ENCODE results near the gene ZNF799. TPM values are rescaled to one million over a fixed set of nuclear protein-coding genes. Genes with fewer than 3 reads are reported as not detected.
"Not testable (repeated sequence)": the region's sequence is repeated elsewhere in the genome, so short reads cannot be mapped to it uniquely, and the experiment has no call there.

ZNF799 gene
- 1.8 and 2.5 TPM in 2 replicates for total RNA-seq (2014; rRNA removed; shearing (Covaris generic))
- 1.8 and 2.2 TPM in 2 replicates for polyA plus RNA-seq (2016; fragmentation: Nextera tagmentation; extraction: Ambion mirVana)

GRCh38 chr19:12400633-12401502, at the start of gene ZNF799:
Gene ZNF799, minus strand, starts transcription at chr19:12401271. Its CDS starts 201 bp downstream, at chr19:12401070.
- H3F3A ChIP-seq (ENCODE audit: insufficient read depth) = no peaks in the 10 kb centered on the region
- no peak for TF ChIP-seq EZH2 (IDR thresholded peaks at IDR 0.05; ENCODE audit: insufficient read depth, poor library complexity, severe bottlenecking)
- TF ChIP-seq EZH2phosphoT487 (IDR thresholded peaks at IDR 0.05; ENCODE audit: insufficient read depth, low read depth) = no peak
- no peaks in the 10 kb centered on the region for H3K27me3 ChIP-seq (replicated peaks; ENCODE audit: insufficient read depth)
- peak within 1 kb of the TSS; percentile 69 for H3K27ac ChIP-seq
- H3K79me2 ChIP-seq (ENCODE audit: insufficient read depth) = peaks cover 8% of the 10 kb centered on the region; the same call in 1 of the 2 replicates
- DNase-seq = peak; percentile 98
- H3K4me2 ChIP-seq (ENCODE audit: unreplicated experiment) = peak within 1 kb of the TSS; percentile 94
- no peaks in the 10 kb centered on the region for H3K4me1 ChIP-seq (ENCODE audit: insufficient read depth)
- H3K4me3 ChIP-seq = peak within 1 kb of the TSS; percentile 100
- no peaks in the 10 kb centered on the region for H3K9me3 ChIP-seq (ENCODE audit: low read depth)
- H3K9ac ChIP-seq = peak within 1 kb of the TSS; percentile 75
- WGBS, 2 experiments (ENCODE audit: low coverage in 1 of 2, low lambda C conversion rate in 2 of 2, missing lambda C conversion rate in 2 of 2) = 1% methylated on average over 59 to 67 of the region's 71 CpGs
- no peaks in the 10 kb centered on the region for H3K36me3 ChIP-seq (ENCODE audit: low read depth)
- H4K20me1 ChIP-seq (ENCODE audit: insufficient read depth) = no peaks in the 10 kb centered on the region
- in situ Hi-C loops (cut with MboI) = no loop called here
- no peaks in the 10 kb centered on the region for H3K9me2 ChIP-seq (ENCODE audit: insufficient read depth)
- H2AFZ ChIP-seq = peak within 1 kb of the TSS; percentile 98

GRCh38 chr19:12450844-12451243, 49.8 kb upstream of the ZNF799 start:
- Histone ChIP-seq H3K36me3 (ENCODE audit: low read depth) (no peaks in the 10 kb centered on the region), H3K4me2 (ENCODE audit: unreplicated experiment) (no peak overlapping the region), H3K4me1 (ENCODE audit: insufficient read depth) (no peaks in the 10 kb centered on the region), H4K20me1 (ENCODE audit: insufficient read depth) (no peaks in the 10 kb centered on the region), H3K27ac (no peak overlapping the region), H3K4me3 (no peak overlapping the region), H3F3A (ENCODE audit: insufficient read depth) (no peaks in the 10 kb centered on the region), H2AFZ (no peak overlapping the region), H3K9me3 (ENCODE audit: low read depth) (no peaks in the 10 kb centered on the region), H3K27me3 (replicated peaks; ENCODE audit: insufficient read depth) (no peaks in the 10 kb centered on the region), H3K9ac (no peak overlapping the region), H3K9me2 (ENCODE audit: insufficient read depth) (no peaks in the 10 kb centered on the region), H3K79me2 (ENCODE audit: insufficient read depth) (no peaks in the 10 kb centered on the region)
- no peak for TF ChIP-seq EZH2phosphoT487 (IDR thresholded peaks at IDR 0.05; ENCODE audit: insufficient read depth, low read depth)
- in situ Hi-C loops (cut with MboI) = no loop called here
- no peak for DNase-seq
- WGBS, 2 experiments (ENCODE audit: low coverage in 1 of 2, low lambda C conversion rate in 2 of 2, missing lambda C conversion rate in 2 of 2) = 46 to 57% methylated on average over 10 of the region's 10 CpGs

GRCh38 chr19:12448808-12449207, 47.7 kb upstream of the ZNF799 start:
- Histone ChIP-seq H3K4me1 (ENCODE audit: insufficient read depth) (no peaks in the 10 kb centered on the region), H3K36me3 (ENCODE audit: low read depth) (no peaks in the 10 kb centered on the region), H2AFZ (no peak overlapping the region), H4K20me1 (ENCODE audit: insufficient read depth) (no peaks in the 10 kb centered on the region), H3K4me3 (no peak overlapping the region), H3K4me2 (ENCODE audit: unreplicated experiment) (no peak overlapping the region), H3K27me3 (replicated peaks; ENCODE audit: insufficient read depth) (no peaks in the 10 kb centered on the region), H3K79me2 (ENCODE audit: insufficient read depth) (no peaks in the 10 kb centered on the region), H3K9ac (no peak overlapping the region), H3K9me2 (ENCODE audit: insufficient read depth) (no peaks in the 10 kb centered on the region), H3K9me3 (ENCODE audit: low read depth) (no peaks in the 10 kb centered on the region), H3F3A (ENCODE audit: insufficient read depth) (no peaks in the 10 kb centered on the region), H3K27ac (no peak overlapping the region)
- no peak for TF ChIP-seq EZH2phosphoT487 (IDR thresholded peaks at IDR 0.05; ENCODE audit: insufficient read depth, low read depth)
- no peak for TF ChIP-seq EZH2 (IDR thresholded peaks at IDR 0.05; ENCODE audit: insufficient read depth, poor library complexity, severe bottlenecking)
- WGBS, 2 experiments (ENCODE audit: low coverage in 1 of 2, low lambda C conversion rate in 2 of 2, missing lambda C conversion rate in 2 of 2) = 55 to 63% methylated on average over 2 of the region's 2 CpGs
- no peak for DNase-seq
- in situ Hi-C loops (cut with MboI) = no loop called here

- WGBS, 2 experiments (ENCODE audit: low coverage in 1 of 2, low lambda C conversion rate in 2 of 2, missing lambda C conversion rate in 2 of 2) = 1% methylated on average over 36 to 59 of the region's 59 CpGs
- H3K27ac ChIP-seq = peak within 1 kb of the TSS; percentile 38
These were observed 39.7 kb upstream of the ZNF799 start, which contains the start of gene ZNF443 for GRCh38 chr19:12440541-12441316. Gene ZNF443, minus strand, starts transcription at chr19:12441021. Its CDS starts 107 bp downstream, at chr19:12440914.

GRCh38 chr19:12439686-12440540, 38.8 kb upstream of the ZNF799 start:
- H3K9me2 ChIP-seq (ENCODE audit: insufficient read depth); H3K27me3 ChIP-seq (replicated peaks; ENCODE audit: insufficient read depth); H3K79me2 ChIP-seq (ENCODE audit: insufficient read depth); H3K9me3 ChIP-seq (ENCODE audit: low read depth); in situ Hi-C loops (cut with MboI); H3F3A ChIP-seq (ENCODE audit: insufficient read depth); H4K20me1 ChIP-seq (ENCODE audit: insufficient read depth); H3K4me1 ChIP-seq (ENCODE audit: insufficient read depth); H3K36me3 ChIP-seq (ENCODE audit: low read depth): not testable (repeated sequence)
- peak overlapping the region; percentile 81 for H3K4me3 ChIP-seq
- peak overlapping the region; percentile 38 for H3K27ac ChIP-seq
- H2AFZ ChIP-seq = peak overlapping the region; percentile 88
- whole genome bisulfite sequencing, 2 experiments (ENCODE audit: low coverage in 1 of 2, low lambda C conversion rate in 2 of 2, missing lambda C conversion rate in 2 of 2) = 2 to 4% methylated on average over 19 to 23 of the region's 28 CpGs
- DNase-seq = peak; percentile 40
- peak overlapping the region; percentile 84 for H3K9ac ChIP-seq
- peak overlapping the region; percentile 88 for H3K4me2 ChIP-seq (ENCODE audit: unreplicated experiment)

More at GRCh38 chr19:12440541-12441316, 39.7 kb upstream of the ZNF799 start, which contains the start of gene ZNF443:
- DNase-seq = peak; percentile 97
- no peak for TF ChIP-seq EZH2 (IDR thresholded peaks at IDR 0.05; ENCODE audit: insufficient read depth, poor library complexity, severe bottlenecking)
- TF ChIP-seq EZH2phosphoT487 (IDR thresholded peaks at IDR 0.05; ENCODE audit: insufficient read depth, low read depth) = no peak
- in situ Hi-C loops (cut with MboI) = no loop called here
- no peaks in the 10 kb centered on the region for H3K4me1 ChIP-seq (ENCODE audit: insufficient read depth)
- peak within 1 kb of the TSS; percentile 88 for H2AFZ ChIP-seq
- H3K4me3 ChIP-seq = peak within 1 kb of the TSS; percentile 81
- H3K9ac ChIP-seq = peak within 1 kb of the TSS; percentile 84
- no peaks in the 10 kb centered on the region for H3K9me3 ChIP-seq (ENCODE audit: low read depth)
- no peaks in the 10 kb centered on the region for H3K36me3 ChIP-seq (ENCODE audit: low read depth)
- H3K9me2 ChIP-seq (ENCODE audit: insufficient read depth) = no peaks in the 10 kb centered on the region
- H3K27me3 ChIP-seq (replicated peaks; ENCODE audit: insufficient read depth) = no peaks in the 10 kb centered on the region
- peak within 1 kb of the TSS; percentile 88 for H3K4me2 ChIP-seq (ENCODE audit: unreplicated experiment)
- H4K20me1 ChIP-seq (ENCODE audit: insufficient read depth) = no peaks in the 10 kb centered on the region
- no peaks in the 10 kb centered on the region for H3F3A ChIP-seq (ENCODE audit: insufficient read depth)
- peaks cover 6% of the 10 kb centered on the region; the same call in 1 of the 2 replicates for H3K79me2 ChIP-seq (ENCODE audit: insufficient read depth)

All from GM23248 (cell line).